Germinal center (tissue), 1 donor: Measurements from ENCODE around the gene NMUR1.

ENCODE experiments used
- DNase-seq: peaks from one replicate; pipeline ENCODE4 v3.0.0; 2012; ENCODE audit warnings: mixed read lengths, low spot score

NMUR1 gene

DNA sequence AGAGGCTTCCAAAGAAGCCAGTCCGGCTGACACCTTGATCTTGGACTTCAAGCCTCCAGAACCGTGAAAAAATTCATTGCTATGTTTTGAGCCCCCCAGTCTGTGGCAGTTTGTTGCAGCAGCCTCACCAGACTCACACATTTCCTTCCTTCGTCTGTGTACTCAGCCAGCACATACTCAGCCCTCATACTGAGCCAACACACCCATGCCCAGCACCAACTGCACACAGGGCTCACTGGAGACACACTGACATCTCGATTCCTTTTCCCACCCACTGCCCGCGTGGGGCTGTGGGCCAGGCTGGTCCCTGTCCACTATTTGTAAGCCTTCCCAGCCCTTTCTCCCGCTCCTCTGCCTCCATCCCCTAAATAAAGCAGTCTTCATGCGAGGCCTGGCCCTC lies 24.1 kb upstream of the NMUR1 start:
- DNase-seq, result no peak

DNA sequence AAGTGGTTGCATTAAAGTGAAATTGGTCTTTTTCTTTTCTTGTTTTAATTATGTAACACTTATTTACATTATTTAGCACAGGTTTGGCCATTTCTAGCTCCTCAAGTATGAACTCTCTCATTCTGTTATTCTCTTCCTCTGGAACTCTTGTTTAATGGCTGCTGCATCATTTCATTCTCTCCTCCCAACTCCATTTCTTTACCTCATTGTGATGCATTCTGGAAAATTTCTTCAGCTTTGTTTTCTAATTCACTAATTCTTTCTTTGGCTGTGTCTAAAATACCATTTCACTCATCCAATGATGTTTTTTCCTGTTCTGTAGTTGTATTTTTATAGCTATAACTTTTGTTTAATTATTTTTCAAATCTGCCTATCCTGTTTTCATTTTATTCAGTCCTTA lies 22.5 kb upstream of the NMUR1 start:
- DNase-seq, result no peak

DNA sequence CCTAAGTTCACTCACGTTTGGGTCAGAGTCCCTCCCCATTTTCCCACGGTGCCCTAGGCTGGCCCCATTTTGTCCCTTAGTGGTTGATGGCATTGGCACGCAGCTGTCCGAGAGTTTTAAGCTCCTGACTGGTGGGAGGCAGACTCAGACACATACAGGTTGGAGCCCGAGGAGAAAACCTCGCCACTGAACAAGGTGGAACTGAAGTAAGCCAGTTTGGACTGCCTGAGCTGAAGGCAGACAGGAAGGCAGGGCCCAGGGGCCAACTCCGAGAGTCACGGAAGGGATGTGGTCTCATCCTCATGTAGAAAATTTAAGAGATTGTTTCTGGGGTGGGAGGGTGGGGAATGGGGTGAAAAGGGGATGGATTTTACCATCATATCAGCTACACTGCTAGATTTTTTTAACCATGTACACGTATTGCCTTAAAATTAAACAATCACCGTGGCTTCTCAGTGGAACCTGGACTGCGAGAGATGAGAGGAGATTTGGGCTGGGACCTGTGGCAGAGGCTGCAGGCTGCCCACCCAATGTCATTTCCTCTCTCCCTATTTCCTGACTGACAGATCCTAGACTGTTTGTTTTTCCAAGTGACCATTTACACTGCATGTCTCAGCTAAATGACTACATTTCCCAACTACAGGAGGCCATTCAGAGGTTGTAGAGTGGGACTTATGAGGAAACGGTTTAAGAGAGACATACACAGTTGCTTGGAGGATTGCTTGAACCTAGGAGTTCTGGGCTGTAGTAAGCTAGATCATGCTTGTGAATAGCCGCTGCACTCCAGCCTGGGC lies 19.4 kb upstream of the NMUR1 start:
- DNase-seq, result no peak

DNA sequence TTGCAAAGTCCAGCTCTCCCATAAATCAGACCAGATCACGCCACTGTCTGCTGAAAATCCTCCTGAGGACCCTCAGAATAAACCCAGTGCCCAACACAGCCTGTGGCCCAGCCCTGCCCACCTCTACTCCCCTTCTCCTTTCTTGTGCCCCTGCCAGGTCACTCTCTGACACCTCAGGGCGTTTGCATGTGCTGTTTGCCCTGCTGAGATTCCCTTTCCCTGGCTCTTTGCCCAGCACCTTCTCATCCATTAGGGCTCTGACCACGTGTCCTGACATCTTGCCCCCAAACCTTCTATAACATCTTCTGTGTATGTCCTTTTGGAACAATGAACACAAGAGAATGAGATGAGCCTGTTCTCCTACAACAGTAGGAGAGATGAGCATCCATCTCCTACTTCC lies 18.5 kb upstream of the NMUR1 start:
- no peak for DNase-seq

DNA sequence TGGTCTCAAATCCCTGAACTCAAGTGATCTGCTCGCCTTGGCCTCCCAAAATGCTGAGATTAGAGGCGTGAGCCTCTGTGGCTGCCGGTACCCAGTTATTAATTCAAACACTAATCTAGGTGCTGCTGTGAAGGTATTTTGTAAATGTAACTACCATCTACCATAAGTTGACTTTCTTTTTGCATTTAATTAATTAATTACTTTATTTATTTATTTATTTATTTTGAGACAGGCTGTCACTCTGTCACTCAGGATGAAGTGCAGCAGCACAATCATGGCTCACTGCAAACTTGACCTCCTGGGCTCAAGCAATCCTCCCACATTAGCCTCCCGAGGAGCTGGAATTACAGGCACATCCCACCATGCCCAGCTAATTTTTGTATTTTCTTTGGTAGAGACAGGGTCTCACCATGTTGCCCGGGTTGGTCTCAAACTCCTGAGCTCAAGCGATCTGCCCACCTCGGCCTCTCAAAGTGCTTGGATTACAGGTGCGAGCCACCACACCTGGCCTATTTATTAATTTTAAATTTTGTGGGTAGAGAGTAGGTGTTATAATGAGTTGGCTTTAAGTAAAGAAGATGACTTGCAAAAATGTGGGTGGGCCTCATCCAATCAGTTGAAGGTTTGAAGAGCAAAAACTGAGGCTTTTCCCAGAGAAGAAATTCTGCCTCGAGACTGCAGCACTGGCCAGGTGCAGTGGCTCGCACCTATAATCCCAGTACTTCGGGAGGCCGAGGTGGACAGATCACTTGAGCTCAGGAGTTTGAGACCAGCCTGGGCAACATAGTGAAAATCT lies 17.3 kb upstream of the NMUR1 start:
- DNase-seq, result no peak

DNA sequence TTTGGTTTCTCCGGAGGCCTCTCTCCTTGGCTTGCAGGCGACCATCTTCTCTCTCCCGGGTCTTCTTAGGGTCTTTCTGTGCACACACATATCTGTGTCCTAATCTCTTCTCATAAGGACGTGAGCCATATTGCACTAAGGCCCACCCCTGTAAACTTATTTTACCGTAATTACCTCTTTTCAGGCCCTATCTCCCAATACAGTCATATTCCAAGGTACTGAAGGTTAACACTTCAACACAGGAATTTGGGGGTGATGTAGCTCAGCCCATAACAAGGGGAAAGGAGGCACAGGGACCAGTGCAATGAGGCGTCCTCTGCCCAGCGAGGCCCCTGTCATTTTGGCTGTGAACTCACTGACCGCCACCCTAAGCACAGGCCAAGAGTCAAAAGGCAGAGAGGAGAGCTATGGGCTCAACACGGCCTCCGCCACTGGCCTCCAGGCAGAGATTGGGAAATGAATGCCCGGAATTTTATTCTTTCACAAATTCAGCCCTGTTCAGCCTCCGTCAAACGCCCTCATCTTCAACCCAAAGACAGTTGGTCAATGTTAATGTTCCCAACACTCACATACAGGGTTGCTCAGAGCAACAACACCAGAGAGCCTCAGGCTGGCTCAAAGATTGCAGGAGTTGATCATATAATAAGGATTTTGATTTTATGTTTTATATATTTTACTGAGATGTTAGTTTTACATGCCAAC lies 15.9 kb upstream of the NMUR1 start:
- no peak for DNase-seq

DNA sequence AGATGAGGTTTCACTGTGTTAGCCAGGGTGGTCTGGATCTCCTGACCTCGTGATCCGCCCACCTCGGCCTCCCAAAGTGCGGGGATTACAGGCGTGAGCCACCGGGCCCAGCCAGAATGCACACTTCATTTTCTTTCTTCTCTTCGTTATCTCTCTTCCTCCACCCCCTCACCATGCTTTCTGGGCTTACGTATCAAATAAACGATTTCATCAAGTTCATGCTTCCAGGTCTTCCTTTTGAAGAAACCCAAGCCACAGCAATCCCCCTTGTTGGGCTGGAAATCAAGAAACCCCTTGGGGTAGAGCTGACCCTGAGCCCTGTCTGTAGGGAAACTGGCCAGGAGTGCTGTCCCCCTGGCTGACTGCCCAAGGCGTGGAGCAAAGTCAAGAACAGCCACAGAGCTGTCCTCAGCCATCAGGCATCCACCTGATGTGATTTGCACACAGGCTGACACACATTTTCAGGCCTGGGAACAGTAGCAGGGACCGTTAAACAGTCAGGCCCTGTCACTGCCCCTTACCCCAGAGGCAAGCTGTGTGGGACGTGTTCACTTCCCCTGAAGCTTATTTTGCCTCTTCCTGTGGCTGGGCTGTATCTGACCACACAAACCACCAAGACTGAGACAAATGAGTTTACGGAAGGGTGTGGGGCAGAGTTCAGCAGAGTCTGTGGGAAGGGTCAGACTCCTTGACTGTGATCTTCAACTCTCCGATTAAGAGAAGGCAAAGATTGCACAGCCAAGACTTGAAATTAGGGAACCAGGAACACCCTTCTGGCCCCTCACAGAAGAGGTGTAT lies 15.1 kb upstream of the NMUR1 start:
- peak; percentile 23 for DNase-seq

DNA sequence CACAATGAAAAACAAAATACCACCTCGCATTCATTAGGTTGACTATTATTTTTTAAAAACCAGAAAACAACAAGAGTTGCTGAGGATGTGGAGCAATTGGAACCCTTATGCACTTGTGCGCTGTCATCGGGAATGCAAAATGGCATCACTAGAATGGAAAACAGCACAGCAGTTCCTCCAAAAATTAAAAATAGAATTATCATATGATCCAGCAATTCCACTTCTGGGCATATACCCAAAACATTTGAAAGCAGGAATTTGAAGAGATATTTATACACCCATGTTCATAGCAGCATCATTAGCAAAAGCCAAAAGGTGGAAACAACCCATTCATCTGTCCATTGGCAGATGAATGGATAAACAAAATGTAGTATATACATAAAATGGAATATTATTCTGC lies 11.9 kb upstream of the NMUR1 start:
- no peak for DNase-seq

DNA sequence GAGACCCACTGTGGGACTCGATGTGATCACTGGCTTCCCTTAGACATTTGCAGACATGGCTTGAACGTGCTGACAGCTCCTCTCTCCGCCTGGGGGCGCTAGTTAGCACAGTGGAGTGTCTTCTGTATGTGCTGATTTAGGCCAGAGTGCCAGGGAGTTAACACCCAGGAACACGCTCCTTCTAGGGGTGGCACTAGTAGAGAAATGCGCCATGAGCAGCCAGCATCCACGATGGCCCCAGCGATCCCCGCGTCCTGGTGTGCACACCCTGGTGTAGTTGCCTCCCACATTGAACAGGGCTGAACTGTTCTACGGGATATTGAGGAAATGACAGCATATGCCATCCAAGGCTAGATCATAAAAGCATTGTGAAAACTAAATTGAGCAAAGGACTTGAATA lies 11.4 kb upstream of the NMUR1 start:
- DNase-seq, result peak; percentile 23

DNA sequence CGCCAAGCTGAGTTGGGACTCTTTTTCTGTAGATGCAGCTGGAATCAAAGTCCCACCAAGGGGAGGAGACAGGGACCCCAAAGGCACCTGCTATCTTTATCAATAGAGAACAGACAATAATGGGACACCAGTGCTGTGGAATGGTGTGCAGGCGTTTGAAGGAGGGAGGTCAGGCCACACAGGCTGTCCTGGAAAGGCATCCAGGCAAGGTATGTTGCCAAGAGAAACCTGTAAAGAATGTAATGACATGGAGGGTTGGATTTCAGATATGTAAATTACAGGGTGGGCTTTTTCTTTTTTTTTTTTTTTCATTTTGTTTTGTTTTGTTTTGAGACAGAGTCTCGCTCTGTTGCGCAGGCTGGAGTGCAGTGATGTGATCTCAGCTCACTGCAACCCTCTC lies 9.7 kb upstream of the NMUR1 start:
- no peak for DNase-seq

DNA sequence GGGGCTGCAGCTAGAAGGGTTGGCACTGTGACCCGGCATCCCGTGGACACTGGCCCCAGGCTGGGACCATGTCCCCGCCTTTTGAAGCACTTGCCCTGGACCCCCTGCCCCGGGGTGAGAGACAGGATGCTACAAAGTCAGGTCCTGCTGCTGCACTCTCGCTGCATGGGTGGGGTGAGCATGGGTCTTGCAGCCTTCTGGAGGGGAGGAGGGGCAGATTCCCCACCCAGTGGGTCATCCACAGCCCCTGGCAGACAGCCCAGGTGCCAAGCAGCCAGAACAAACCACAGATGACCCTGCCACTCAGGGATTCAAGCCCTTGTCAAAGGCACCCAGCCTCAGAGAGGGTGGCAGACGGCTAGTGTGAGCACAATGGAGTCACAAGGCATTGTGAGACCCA lies 5.7 kb upstream of the NMUR1 start:
- DNase-seq, result no peak

DNA sequence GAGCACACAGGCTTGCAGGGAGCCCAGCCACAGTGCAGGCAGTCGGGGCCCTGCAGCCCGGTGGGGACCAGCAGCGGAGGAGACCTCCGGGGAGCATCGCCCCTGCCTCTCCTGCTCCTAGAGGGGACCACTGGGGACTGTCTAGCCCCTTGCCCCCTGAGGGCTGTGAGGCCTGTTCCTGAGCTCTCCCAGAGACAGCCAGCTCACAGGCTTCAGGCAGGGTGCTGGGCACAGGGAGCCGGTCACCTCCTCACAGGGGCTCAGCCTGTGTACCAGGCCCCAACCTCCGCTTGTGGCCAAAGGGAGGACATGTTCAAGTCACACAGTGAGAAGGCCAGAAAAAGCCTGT lies 3.5 kb upstream of the NMUR1 start:
- no peak for DNase-seq

DNA sequence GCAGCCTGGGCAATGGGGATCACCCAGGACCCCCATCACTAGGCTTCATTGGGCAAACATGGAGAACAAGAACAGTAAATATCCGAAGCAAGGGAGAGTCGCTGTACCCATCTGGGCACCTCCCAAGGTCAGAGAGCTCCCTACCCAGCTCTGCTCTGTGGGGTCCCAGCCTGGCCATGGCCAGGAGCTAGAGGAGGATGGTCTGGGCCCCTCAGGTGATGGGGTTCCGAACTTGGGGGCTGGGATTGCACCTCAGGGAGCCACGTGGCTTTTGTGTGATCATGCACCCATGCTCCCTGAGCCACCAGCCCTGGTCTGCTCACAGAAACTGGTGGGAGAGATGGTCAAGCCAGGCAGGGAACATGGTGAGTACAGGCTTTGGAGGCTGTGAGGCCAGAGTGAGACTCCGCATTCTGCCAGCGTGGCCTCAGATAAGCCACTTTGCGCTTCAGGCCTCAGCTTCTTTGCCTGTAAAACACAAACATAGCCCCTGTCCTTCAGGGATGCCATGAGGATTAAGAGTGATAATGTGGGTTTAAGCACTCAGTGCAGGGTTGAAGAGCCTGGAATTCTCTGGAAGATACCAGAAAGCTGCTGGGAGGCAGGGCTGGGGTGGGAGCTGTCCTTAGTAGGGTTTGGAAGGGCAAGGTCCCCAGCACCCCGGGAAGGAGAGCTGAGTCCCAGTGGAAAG lies 3.0 kb upstream of the NMUR1 start:
- no peak for DNase-seq

DNA sequence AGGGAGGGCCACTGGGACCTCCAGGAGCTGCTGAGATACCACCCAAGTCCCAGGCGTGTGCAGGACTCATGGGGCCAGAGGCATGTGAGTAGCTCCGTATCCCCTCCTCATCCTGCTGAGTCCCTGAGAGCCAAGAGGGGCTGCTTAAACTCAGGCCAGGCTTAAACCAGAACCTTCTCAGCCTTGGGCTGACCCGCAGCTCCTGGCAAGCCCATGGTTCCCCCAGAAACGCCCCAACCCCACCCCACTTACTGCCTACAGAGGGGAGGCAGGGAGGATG lies 2.5 kb upstream of the NMUR1 start:
- DNase-seq, result no peak

DNA sequence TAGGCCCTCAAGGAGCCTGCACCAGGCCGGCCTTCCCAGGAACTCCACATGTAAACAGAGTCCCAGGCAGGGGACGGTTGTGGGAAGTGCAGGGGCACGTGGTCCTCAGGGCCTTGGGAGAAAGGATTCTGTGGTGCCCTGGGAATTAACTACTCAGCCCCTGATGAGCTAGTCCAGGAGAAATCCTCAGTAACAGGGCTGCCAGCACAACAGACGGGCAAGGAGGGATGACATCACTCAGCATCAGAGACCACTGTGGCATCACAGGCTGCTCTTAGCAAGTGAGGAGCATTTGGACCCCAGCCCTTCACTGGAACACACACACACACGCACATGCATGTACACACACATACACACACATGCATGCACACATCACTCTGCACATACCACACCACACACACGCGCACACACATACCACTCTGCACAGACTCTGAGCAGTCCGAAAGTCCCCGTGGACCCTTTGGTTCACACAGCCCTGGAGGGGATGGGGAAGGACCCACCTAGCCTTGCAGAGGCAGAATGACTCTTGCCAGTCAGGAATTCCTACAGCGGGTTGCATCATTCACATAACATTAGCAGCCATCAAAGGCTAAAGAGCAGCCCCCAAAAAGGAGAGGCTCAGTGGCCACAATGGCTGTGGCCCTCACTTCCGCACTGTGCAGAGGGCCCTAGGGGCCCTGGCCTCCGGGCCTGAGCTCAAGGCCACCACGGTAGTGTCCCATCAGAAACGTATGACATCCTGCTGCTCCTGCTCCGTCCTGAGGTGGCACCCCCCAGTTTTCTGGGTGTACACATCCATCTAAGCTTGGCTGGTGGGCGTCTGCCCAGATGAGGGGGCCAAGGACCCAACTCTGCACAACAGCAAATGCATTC lies 1.9 kb upstream of the NMUR1 start:
- DNase-seq, result no peak

DNA sequence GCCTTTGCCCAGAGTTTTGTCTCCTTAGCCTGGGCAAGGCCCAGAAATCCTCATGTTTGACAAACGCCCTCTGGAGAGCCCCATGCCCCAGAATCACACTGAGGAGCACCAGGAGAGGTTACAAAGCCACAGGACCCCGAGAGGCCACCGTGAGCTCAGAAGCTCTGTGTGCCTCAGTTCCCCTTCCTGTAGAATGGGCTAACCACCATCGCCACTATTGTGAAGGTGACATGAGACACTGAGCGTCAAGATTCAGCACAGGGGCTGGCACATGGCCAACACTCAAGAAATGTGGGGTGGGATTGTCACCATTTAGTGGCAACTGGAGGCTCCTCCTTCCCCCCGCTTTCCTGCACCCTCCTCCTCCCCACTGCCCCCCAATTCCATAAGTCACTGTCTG lies 1.2 kb upstream of the NMUR1 start:
- no peak for DNase-seq

DNA sequence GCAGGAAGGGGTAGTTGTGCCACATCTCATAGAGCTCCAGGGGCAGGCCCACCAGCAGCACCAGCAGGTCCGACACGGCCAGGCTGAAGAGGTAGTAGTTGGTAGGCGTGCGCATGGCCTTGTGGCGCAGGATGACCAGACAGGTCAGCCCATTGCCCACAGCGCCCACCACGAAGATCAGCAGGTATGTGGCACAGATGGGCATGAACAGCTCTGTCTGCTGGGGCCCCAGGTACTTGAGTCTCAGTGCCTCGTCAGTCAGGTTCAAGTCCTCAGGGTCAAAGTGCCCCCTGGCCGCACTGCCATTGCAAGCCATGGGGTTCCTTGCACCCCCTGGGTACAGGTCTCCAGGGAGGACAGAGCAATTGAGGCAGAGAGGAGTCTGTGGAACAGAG lies 1.6 kb downstream of the NMUR1 start:
- no peak for DNase-seq

DNA sequence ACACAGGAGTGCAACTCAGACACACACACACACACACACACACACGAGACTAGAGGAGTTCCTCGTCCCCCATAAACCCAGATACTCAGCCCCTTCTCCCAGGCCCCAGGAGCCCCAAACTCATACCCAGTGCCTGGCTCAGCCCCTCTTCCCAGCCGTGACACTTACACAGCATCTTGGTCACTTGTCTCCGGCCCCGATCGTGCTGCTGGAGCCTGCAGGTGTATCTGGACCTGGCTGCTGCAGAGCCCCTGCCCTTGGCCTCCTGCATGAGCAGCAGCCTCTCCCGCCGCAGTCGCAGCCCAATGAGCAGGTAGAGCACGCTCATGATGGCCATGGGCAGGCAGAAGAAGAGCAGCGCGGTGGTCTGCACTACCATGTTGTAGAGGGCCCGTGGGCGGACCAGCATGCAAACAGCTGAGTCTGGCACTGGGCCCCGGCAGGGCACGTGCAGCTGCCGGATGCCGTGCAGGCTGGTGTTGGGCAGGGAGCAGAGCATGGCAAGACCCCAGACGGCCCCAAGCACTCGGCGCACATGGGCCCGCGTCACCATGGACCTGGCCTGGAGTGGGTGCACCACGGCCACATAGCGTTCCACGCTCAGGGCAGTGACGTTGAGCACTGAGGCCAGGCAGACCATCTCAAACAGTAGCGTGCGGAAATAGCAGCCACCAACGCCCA lies 2.1 kb downstream of the NMUR1 start:
- no peak for DNase-seq

DNA sequence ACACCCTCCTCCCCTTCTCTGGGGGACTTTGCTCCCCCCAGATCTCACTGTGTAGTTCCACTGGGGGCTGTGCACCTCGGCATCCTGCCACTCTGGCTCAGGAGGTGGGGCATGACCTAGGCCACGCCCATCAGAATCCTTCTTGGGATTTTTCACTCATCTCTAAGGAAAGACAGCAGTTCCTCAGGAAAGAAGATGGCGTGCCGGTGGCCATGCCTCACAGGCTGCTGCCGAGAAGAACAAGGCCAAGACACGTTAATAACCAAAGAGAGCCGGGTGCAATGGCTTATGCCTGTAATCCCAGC lies 3.2 kb downstream of the NMUR1 start:
- DNase-seq, result no peak

DNA sequence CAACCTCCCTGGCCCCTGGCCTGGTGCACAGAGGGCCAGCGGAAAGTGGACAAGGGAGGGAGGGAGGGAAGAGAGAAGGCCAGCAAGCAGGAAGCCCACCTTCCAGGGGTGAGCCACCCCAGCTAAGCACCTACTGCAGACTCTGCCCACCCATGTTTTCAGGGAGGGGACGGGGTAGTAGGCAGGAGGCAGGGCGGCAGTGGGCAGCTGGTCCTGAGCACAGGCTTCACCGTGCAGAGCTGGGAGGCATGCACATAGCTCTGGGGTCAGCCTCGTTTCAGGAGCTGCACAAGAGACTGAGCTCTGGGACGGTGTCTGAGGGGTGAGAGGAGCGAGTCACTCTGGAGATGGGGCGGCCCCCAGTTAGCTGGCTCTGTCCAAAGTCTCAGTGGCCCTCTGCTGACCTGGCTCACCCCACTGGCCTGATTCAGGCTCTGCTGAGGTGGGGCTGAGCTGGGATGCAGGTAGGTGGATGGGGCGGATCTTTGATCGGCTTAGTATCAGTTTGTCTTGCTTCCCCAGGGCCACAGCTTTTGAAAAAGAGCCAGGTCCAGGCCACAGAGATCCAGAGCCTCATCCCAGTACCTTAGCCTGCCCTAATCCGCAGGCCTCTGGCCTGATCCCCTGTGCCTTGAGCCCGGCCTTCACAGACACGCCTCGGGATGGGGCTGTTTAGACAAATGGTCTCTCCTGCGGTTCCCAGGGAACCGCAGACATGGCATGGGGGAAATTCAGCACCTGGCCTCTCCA lies 3.7 kb downstream of the NMUR1 start:
- DNase-seq, result no peak
